Measurements from ENCODE around the gene NXN. TPM values are rescaled to one million over a fixed set of nuclear protein-coding genes. Genes with fewer than 3 reads are reported as not detected.
"Not testable (repeated sequence)": the region's sequence is repeated elsewhere in the genome, so short reads cannot be mapped to it uniquely, and the experiment has no call there.

Gene NXN
- total and polyA plus RNA-seq, 5 donors: 11.6 to 21.8 (median 15.2) TPM

DNA sequence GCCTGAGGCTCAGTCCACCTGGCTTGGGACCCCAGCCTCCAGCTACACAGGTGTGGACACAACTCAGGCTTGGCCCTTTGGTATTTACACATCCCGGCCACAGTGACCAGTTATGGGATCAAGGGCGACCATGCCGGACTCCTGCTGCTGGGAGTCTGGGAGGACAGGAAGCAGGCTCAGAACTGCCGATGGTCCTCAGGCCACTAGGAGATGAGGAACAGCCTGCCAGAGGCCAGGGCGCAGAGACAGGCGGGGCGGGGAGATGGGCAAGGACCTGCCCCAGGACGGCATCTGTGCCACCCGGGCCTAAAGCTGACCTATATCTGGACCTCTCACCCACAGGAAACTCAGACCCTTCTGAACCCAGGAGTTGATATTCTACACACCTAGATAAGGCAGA, 12.5 kb downstream of the NXN start:
- H3K4me3 ChIP-seq (ENCODE audit: low read length): no peak overlapping the region
- ATAC-seq (peak; percentile 10 to 30), DNase-seq (peak in 1 of 3 donors; percentile 26)
- no peaks in the 10 kb centered on the region for H3K9me3 ChIP-seq (ENCODE audit: control insufficient read depth, low read length)
- intact Hi-C loops (cut with DNase I): no loop called here
- no peak overlapping the region for H3K27ac ChIP-seq (ENCODE audit: low read length)
- no peaks in the 10 kb centered on the region for H3K27me3 ChIP-seq (ENCODE audit: control insufficient read depth, insufficient read depth)
- H3K4me1 ChIP-seq (ENCODE audit: control insufficient read depth, insufficient read depth, low read length): no peaks in the 10 kb centered on the region
- 94% methylated on average over 9 of the region's 9 CpGs for WGBS

DNA sequence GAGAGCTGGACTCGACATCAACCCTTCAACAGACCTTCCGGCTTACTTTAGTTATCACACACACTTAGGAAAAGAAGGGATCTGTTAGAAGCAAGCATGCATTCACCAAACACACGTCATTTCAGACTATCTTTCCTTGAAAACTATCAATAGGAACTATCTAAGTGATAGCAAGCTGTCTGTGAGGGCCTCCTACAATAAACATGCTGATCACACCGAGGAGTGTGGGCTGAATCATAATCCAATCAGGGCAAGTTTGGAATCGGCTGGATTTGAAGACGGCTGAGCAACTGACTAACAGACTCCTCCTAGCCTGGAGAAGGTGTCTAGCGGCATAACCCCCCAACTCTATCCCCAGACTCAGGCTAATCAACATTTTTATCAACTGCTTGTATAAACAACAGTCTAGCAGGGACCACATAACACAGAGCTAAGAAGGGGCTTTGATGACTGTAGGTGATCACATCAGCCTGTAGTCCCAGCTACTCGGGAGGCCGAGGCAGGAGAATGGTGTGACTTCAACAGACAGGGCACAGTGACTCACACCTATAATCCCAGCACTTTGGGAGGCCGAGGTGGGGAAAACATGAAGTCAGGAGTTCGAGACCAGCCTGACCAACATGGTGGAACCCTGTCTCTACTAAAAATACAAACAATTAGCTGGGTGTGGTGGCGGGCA, 14.1 kb downstream of the NXN start:
- Histone ChIP-seq H3K27me3 (ENCODE audit: control insufficient read depth, insufficient read depth) (no peaks in the 10 kb centered on the region), H3K9me3 (ENCODE audit: control insufficient read depth, low read length) (no peaks in the 10 kb centered on the region), H3K4me1 (ENCODE audit: control insufficient read depth, insufficient read depth, low read length) (no peaks in the 10 kb centered on the region), H3K27ac (ENCODE audit: low read length) (no peak overlapping the region), H3K4me3 (ENCODE audit: low read length) (no peak overlapping the region)
- WGBS: 72% methylated on average over 12 of the region's 12 CpGs
- peak in 1 of 3 donors; percentile 11 for DNase-seq
- ATAC-seq: no peak
- intact Hi-C loops (cut with DNase I): no loop called here

- H3K4me1 ChIP-seq (ENCODE audit: control insufficient read depth, insufficient read depth, low read length): no peaks in the 10 kb centered on the region
- WGBS: 59% methylated on average over 14 of the region's 14 CpGs
Measured at GRCh38 chr17:964876-965275, 14.7 kb downstream of the NXN start.

DNA sequence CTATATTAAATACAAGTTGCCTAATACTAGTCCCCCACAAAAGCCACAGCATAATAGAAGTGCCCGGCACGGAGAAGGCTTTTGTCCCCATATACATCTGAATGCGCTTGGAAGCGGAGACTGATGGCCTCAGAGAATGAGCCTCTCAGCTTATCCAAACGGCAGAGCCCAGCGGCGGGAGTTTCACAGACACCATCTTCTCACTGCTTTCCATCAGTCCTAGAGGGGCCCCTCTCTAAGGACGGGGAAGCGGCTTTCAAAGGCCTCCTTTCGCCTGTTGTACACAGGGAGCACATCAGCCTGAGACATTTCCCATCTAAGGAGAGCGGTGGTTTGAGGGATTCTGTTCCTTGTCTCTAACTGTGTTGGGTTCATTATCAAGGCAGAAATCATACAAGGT, 16.9 kb downstream of the NXN start:
- intact Hi-C loops (cut with DNase I): no loop called here
- H3K4me3 ChIP-seq (ENCODE audit: low read length): no peak overlapping the region
- H3K27me3 ChIP-seq (ENCODE audit: control insufficient read depth, insufficient read depth): no peaks in the 10 kb centered on the region
- 76% methylated on average over 11 of the region's 11 CpGs for WGBS
- ATAC-seq: no peak
- peak in 1 of 3 donors; percentile 38 for DNase-seq
- H3K27ac ChIP-seq (ENCODE audit: low read length): no peak overlapping the region
- H3K9me3 ChIP-seq (ENCODE audit: control insufficient read depth, low read length): no peaks in the 10 kb centered on the region
- H3K4me1 ChIP-seq (ENCODE audit: control insufficient read depth, insufficient read depth, low read length): no peaks in the 10 kb centered on the region

More at GRCh38 chr17:964876-965275, 14.7 kb downstream of the NXN start:
- ATAC-seq (peak in 1 of 2 donors; percentile 56), DNase-seq (peak in 1 of 3 donors; percentile 6)
- Histone ChIP-seq H3K9me3 (ENCODE audit: control insufficient read depth, low read length) (no peaks in the 10 kb centered on the region), H3K27ac (ENCODE audit: low read length) (no peak overlapping the region), H3K27me3 (ENCODE audit: control insufficient read depth, insufficient read depth) (no peaks in the 10 kb centered on the region), H3K4me3 (ENCODE audit: low read length) (no peak overlapping the region)
- intact Hi-C loops (cut with DNase I): no loop called here

- no peak overlapping the region for H3K4me3 ChIP-seq (ENCODE audit: low read length)
- WGBS: 87% methylated on average over 8 of the region's 8 CpGs
- no peaks in the 10 kb centered on the region for H3K27me3 ChIP-seq (ENCODE audit: control insufficient read depth, insufficient read depth)
- DNase-seq (peak in 1 of 3 donors; percentile 11), ATAC-seq (no peak)
- no peaks in the 10 kb centered on the region for H3K9me3 ChIP-seq (ENCODE audit: control insufficient read depth, low read length)
- no peaks in the 10 kb centered on the region for H3K4me1 ChIP-seq (ENCODE audit: control insufficient read depth, insufficient read depth, low read length)
- intact Hi-C loops (cut with DNase I): no loop called here
- H3K27ac ChIP-seq (ENCODE audit: low read length): no peak overlapping the region
Measured at GRCh38 chr17:962166-962565, 17.4 kb downstream of the NXN start.

DNA sequence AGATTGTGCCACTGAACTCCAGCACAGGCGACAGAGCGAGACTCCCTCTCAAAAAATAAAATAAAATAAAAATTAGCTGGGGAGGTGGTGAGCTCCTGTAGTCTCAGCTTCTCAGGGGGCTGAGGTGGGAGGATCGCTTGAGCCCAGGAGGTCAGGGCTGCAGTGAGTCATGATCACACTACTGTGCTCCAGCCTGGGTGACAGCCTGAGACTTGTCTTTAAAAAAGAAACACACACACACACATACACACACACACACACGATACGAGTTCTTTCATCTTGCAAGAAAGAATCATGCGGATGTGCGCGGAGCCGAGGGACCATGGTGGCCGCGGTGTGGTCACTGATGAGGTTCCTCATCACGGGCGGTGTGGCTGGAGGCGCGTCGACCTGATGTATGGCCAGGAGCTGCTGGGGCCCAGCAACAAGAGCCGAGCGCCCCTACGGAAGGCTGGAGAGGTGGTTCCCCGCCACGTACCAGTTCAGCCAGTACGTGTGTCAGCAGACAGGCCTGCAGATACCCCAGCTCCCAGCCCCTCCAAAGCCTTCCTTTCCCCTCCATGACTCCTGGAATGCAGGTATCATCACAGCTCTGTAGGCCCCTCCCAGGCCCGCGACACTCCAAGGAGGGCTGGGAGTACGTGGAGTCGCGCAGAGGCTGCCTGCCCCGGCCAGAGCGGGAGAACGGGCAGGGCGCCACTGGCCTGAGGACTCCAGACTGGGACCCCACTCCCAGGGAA, 20.7 kb downstream of the NXN start:
- H3K4me1 ChIP-seq (ENCODE audit: control insufficient read depth, insufficient read depth, low read length): no peaks in the 10 kb centered on the region
- no peak overlapping the region for H3K27ac ChIP-seq (ENCODE audit: low read length)
- DNase-seq (peak in 1 of 3 donors; percentile 36), ATAC-seq (peak; percentile 13 to 38)
- no peaks in the 10 kb centered on the region for H3K9me3 ChIP-seq (ENCODE audit: control insufficient read depth, low read length)
- WGBS: 91% methylated on average over 31 of the region's 31 CpGs
- intact Hi-C loops (cut with DNase I): no loop called here
- no peaks in the 10 kb centered on the region for H3K27me3 ChIP-seq (ENCODE audit: control insufficient read depth, insufficient read depth)
- H3K4me3 ChIP-seq (ENCODE audit: low read length): no peak overlapping the region

GRCh38 chr17:957856-958421, 21.6 kb downstream of the NXN start:
- ATAC-seq (no peak), DNase-seq (peak in 1 of 3 donors; percentile 15)
- Histone ChIP-seq H3K4me3 (ENCODE audit: low read length) (no peak overlapping the region), H3K27ac (ENCODE audit: low read length) (no peak overlapping the region), H3K9me3 (ENCODE audit: control insufficient read depth, low read length) (no peaks in the 10 kb centered on the region), H3K4me1 (ENCODE audit: control insufficient read depth, insufficient read depth, low read length) (no peaks in the 10 kb centered on the region), H3K27me3 (ENCODE audit: control insufficient read depth, insufficient read depth) (no peaks in the 10 kb centered on the region)
- intact Hi-C loops (cut with DNase I): no loop called here
- 70% methylated on average over 20 of the region's 20 CpGs for WGBS

DNA sequence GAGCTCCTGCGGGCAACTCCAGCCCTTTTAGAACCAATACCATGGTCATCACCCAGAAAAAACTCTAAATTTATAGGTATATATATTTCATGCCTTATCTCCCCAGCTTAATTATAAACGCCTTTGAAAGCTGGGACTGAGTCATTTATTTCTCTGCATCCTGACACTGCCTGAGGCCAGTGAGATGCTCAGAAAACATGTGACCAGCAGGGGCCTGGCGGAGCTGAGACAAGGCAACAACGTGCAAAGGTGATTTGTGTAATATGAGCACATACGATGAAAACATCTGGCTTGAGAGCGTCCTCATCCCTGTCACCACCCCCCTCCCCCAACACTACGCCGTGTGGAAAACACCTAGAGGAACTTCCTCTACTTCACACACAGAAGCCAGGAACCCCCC, 22.7 kb downstream of the NXN start:
- DNase-seq (no peak), ATAC-seq (no peak)
- Histone ChIP-seq H3K27me3 (ENCODE audit: control insufficient read depth, insufficient read depth) (no peaks in the 10 kb centered on the region), H3K27ac (ENCODE audit: low read length) (no peak overlapping the region), H3K4me1 (ENCODE audit: control insufficient read depth, insufficient read depth, low read length) (no peaks in the 10 kb centered on the region), H3K4me3 (ENCODE audit: low read length) (no peak overlapping the region), H3K9me3 (ENCODE audit: control insufficient read depth, low read length) (no peaks in the 10 kb centered on the region)
- intact Hi-C loops (cut with DNase I): no loop called here
- WGBS: 66% methylated on average over 8 of the region's 8 CpGs

GRCh38 chr17:954431-955164, 25.0 kb downstream of the NXN start:
- Histone ChIP-seq H3K4me3 (ENCODE audit: low read length) (no peak overlapping the region), H3K9me3 (ENCODE audit: control insufficient read depth, low read length) (no peaks in the 10 kb centered on the region), H3K27ac (ENCODE audit: low read length) (no peak overlapping the region), H3K4me1 (ENCODE audit: control insufficient read depth, insufficient read depth, low read length) (no peaks in the 10 kb centered on the region), H3K27me3 (ENCODE audit: control insufficient read depth, insufficient read depth) (no peaks in the 10 kb centered on the region)
- intact Hi-C loops (cut with DNase I): no loop called here
- ATAC-seq: peak in 1 of 2 donors; percentile 28
- peak in 1 of 3 donors; percentile 57 for DNase-seq
- 43% methylated on average over 23 of the region's 23 CpGs for WGBS

DNA sequence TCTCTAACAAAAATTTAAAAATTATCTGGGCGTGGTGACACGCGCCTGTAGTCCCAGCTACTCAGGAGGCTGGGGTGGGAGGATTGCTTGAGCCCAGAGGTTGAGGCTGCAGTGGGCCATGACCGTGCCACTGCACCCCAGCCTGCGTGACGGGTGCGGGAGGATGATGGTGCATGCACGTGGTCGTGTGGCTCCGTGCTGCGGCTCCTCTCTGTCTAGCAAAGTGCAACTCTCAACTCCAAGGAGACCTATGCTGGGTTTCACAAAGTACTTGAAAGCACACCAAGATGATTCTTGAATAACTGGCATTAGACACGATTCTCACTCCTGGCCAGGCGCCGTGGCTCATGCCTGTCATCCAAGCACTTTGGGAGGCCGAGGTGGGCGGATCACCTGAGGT, 25.8 kb downstream of the NXN start:
- WGBS: 91% methylated on average over 16 of the region's 16 CpGs
- intact Hi-C loops (cut with DNase I): no loop called here
- H3K27ac ChIP-seq (ENCODE audit: low read length): no peak overlapping the region

DNA sequence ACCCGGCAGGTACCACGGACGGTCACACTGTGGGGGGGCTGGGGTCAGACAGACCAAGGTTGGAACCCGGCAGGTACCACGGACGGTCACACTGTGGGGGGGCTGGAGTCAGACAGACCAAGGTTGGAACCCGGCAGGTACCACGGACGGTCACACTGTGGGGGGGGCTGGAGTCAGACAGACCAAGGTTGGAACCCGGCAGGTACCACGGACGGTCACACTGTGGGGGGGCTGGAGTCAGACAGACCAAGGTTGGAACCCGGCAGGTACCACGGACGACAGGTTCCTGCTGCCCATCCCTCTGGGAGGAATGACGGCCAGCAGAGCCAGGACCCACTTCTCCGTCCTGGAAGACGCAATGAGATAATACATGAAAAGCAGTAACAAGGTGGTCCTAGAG, 27.0 kb downstream of the NXN start:
- H3K4me1 ChIP-seq (ENCODE audit: control insufficient read depth, insufficient read depth, low read length); H3K4me3 ChIP-seq (ENCODE audit: low read length); intact Hi-C loops (cut with DNase I); ATAC-seq; H3K27me3 ChIP-seq (ENCODE audit: control insufficient read depth, insufficient read depth); H3K27ac ChIP-seq (ENCODE audit: low read length); H3K9me3 ChIP-seq (ENCODE audit: control insufficient read depth, low read length): not testable (repeated sequence)
- WGBS: 98% methylated on average over 18 of the region's 18 CpGs
- DNase-seq: peak in 1 of 3 donors; percentile 12

More for the DNA sequence above, 25.8 kb downstream of the NXN start:
- ATAC-seq (no peak), DNase-seq (peak in 1 of 3 donors; percentile 15)
- Histone ChIP-seq H3K27me3 (ENCODE audit: control insufficient read depth, insufficient read depth) (no peaks in the 10 kb centered on the region), H3K9me3 (ENCODE audit: control insufficient read depth, low read length) (no peaks in the 10 kb centered on the region), H3K4me3 (ENCODE audit: low read length) (no peak overlapping the region), H3K4me1 (ENCODE audit: control insufficient read depth, insufficient read depth, low read length) (no peaks in the 10 kb centered on the region)

Data from right cardiac atrium (tissue), 5 donors.